GM19193 (cell line): ENCODE results near the gene EXT2.

Experiments used
- POLR2A ChIP-seq: IDR thresholded peaks from 4 replicates; pipeline ENCODE4 v1.6.1; 2011; ENCODE audit not compliant: insufficient read depth, insufficient read length; ENCODE audit errors: extremely low read depth

The EXT2 gene

DNA sequence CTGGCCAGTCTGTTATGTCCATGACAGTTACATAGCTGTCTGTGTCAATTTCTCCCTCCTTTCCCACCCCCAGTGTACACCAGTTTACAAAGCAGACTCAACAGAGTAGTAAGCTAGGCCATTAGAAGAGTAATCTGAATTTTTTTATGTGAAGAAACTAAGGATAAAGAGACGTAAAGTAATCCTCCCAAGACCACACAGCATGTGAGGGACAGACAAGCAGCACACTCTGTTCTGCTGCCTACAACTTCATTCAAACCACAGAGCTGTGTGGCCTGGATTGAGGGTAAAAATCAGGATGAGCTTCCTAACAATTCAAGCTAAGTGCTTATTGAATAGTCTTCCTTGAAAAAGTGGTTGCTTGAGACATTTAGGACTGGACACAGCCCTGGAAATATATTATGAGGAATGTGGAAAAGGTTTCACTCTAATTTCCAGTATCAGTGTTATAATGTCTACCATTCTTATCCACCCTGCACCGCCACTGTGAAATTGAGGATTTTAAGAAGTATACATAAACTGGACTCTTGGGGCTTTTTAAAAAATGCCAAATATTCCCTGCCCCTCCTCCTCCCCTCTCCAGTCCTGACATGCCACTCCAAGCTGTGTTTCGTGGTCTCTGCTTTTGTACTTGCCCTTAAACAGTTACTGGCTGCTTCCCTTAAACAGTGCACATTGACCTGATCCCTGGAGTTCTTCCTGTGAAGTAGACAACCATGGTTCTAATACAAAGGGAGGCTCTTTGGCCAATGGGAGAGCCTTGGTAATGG is 40.9 kb downstream of the EXT2 start:
- no peak for TF ChIP-seq POLR2A

DNA sequence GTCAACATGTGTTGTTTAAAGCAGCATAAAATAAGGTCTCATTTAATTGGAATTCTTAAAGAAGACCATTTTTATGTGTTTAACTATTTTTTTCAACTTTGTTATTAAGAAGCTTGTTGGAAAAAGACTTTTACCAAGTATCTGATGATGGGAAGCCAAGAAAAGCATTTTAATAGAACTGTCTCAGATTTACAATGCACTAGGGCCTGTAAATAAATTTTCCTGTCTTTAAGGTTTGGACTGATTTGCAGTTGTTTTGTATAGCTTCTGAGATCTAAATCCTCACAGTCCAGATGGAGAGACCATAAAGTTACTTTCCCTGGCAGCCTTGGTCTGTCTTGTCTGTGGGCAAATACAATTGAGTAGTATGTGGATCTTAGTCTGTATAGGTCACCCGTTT is 41.6 kb downstream of the EXT2 start:
- TF ChIP-seq POLR2A: no peak

DNA sequence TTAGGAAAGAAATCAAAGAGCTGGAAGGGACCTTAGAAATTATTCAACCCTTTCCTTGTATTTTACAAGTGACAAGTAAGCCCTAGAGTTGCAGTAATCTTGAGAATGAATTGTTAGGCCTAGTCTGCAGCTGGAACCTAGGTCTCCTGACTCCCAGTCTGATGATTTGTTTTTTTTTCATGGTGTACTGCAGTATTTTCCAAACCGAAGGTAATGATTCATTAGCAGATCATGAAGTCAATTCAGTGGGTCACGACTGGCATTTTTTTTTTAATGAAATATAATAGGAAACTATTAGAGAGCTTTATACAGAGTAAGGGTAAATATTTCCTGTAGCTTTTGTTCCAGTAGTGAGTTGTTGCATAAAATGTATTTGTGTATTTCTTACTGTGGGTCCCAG is 42.8 kb downstream of the EXT2 start:
- no peak for TF ChIP-seq POLR2A

DNA sequence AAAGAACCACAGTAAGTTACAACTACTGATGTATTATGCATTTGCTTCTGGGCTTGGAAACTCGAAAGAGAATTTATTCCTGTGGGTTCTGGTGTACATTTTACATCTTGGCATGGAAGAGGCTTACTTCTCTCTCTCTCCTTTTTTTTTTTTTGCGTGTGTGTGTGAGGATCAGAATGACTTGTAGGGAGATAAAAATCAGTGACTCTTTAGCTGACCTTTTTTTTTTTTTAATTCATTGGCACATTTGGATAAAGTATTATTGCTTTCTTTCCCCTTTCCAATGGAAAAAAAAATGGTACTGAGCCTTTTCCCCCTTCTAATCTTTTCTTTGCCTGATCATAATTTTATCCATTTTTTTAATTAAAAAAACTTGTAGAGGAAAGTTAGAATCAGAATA is 43.5 kb downstream of the EXT2 start:
- no peak for TF ChIP-seq POLR2A

DNA sequence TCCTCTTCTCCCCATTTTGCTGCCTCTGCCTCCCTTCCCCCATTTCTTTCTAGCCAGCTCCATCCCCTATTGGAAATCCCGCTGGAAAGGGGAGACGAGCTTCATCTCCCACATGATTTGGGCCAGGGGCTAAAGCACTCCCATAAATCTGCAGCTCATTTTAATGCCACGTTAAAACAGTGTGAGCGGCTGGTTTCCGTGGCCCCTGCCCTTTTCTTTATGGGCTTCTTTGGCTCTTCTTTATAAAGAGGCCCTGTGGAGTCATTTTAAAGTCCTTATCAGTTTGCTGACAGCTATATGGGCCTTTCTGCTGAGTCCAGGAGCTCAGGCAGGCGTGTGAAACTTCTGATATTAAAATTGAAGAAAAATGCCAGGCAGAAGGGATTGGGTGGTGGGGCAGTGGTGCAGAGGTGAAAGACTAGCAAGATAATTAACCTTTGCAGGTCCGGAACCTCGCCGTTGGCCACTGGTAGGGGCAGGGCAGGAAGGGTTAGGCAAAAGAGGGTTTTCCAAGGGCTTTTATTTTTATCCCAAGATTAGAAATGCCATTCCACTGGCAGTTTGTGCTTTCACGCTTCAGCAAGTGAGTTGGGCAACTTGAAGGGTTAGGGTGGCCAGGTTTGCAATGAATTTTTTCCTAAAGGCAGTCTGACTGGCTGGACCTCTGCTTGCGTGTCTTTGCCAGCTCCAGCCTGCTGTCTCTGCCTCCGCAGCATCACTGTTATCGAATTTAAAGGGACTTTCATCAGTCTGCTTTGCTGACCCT is 44.3 kb downstream of the EXT2 start:
- TF ChIP-seq POLR2A: no peak

DNA sequence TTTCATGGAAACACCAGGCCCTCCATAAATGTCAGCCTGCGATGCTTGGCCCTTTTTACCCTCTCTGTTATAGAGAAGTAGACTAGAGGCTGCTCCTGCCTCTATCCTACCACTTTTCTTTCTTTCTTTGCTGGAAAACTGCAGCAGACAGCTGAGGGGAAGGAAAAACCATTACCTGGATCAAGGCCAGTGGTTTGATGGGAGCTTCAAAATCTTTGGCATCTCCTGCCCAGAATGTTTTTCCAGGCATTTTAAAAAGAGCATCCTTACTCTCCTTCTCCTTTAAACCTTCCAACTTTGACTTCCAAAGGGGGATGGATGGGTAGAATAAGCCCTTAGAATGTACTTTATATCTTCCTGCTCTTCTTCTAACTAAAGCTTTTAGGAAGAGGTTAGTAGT is 44.9 kb downstream of the EXT2 start:
- TF ChIP-seq POLR2A: no peak

DNA sequence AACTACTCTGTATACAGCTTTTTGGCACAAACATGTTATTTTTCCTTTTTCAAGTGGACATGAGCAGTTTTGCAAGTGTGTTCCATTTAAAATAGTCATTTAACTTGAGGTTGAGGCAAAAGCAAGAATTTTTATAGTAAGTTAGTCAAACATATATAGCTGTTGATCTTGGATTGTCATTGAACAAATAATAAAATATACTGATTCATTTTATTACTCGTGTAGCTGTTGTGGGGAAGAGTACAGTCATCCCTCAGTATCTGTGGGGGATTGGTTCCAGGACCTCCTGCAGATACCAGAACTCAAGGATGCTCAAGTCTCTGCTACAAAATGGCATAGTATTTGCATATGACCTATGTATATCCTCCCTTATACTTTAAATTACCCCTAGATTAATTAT is 45.3 kb downstream of the EXT2 start:
- TF ChIP-seq POLR2A: no peak

DNA sequence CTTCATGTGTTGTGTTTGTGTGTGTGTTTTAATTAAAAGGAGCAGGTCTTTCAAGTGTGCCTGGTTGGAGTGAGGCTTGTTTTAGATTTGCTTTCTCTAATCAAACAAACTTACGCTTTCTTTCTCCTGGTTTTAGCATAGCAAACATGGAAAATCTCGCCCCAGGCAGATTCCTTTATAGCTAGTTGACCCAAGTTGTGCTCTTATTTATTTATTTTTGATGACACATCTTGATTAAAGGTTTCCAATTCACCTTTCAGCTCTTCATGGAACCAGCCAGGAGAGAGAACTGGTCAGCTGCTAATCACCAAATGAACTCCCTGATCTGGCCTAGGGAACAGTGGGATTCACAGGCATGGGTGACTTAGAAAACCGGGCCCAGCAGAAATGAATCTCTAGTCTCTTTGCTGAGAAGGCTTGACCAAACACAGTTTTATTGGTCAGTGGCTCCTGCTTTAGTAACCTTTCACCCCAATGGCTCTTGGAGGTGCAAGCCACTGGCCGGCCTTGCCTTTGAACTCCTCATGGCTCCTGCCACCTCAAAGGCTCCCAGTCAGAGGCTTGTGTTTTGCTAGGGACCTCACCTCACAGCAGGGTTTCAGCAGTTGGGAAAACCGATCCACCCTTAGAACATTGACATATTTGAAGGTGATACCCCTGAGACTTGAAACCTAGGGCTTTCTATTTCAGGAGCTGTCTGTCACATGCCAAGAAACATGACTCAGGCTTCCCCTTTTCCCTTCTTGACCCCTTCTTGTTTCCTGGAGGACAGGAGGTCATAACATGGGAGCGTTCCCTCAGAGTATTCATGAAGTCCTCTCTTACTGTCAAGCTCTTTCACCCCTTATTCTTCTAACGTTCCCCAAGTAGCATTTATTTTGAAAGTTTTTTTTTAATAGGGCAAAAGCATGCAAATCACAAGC is 48.8 kb downstream of the EXT2 start:
- no peak for TF ChIP-seq POLR2A

DNA sequence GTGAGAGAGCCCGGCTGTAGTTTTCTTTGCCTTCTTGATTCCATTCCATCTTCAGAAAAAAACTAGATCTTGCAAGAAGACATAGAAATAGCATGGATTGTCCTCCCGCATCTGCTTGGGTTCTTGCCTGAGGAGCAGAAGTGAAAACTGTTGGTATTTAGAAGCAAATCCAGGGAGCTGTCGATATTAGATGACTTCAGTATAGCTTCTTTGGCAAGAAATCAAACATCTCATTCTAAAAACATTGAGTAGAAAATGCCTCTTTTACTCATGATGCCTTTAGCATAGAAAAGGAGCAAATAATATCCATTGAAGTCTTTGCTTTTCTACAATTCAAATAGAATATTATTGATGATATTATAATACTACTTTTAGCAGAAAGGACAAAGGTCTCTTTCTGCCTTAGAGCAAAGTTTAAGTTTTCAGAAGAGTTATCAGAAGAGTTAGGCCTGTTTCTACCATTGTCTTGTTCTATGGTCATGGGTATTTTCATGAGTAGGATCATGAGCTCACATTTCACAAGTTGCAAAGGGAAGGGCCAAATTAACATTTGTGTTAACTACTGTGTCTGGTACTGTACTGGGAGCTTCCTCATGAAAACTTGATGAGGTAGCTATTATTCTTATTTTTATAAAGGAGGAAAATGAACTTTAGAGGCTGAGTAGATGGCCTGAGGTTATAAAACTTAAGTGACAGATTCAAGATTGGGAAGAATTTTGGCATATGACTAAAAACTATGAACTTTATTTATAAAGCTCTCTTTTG is 49.7 kb downstream of the EXT2 start:
- no peak for TF ChIP-seq POLR2A

DNA sequence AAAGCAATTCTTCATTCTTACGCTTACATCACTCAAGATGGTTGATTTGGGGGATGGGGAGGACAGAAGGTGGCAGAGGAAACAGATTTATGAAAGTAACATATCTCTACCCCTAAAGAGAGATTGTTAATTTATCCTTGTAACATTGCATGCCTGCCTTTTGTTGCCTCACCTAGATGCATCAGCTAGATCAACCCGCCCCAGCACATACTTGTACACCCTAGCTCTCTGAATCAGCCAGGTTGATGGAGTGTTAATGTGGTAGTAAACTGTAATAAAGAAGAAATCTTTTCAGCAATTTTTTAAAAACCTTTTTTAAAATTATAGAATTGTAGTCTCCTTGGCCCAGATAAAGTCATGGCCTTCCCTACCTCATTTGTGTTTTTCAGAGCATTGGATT is 51.5 kb downstream of the EXT2 start:
- TF ChIP-seq POLR2A: no peak

DNA sequence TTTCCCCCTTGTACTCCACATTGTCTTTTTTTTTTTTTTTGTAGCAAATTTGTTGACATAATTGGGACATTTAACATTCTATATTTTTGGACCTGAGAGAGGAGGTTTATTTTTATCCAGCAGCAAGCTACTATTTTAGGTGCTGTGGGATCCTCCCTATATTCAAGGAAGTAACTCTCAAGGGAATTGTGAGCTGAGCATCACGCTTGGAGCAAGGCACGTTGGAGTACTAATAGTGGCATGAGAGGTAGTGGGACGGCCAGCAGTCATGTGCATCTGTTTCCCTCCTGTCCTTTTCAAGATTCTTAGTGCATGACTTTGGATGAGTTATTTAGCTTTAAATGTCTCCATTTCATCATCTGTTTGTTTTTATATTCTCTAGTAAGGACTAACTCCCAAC is 52.3 kb downstream of the EXT2 start:
- no peak for TF ChIP-seq POLR2A

DNA sequence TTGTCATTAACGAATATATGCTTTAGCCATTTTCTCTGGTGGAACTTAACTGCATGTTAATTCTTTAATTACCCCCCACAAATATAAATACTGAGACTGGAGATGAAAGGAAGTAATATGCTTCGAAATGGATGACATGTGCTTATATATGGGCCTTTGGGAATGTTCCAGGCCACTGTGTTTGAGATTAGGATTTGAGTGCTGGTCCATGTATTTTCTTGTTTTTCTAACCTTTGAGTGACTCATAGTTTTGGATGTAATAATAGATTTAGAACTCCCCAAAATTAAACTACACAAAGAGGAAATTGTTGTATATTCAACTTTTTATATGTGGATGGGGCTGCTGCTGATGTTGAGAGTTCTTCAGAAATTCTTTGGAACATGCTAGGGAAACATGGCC is 54.2 kb downstream of the EXT2 start:
- no peak for TF ChIP-seq POLR2A

DNA sequence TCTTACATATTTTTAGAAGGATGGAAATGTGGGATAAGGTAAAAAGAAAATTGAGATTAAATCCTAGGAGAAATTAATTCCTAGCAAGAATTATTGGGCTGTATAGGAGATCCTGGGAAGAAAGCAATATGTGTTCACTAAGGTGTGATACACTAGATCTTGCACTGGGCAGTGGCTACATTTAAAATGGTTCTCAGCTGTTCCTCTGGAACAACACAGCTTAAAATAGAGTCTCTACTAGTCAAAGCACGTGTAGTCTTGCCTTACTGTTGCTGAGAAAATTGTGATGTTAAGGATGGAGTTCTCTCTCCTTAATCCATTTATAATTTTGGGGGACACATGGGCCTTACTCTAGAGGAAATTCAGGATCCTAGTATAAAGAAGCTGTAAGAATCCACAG is 54.9 kb downstream of the EXT2 start:
- no peak for TF ChIP-seq POLR2A

DNA sequence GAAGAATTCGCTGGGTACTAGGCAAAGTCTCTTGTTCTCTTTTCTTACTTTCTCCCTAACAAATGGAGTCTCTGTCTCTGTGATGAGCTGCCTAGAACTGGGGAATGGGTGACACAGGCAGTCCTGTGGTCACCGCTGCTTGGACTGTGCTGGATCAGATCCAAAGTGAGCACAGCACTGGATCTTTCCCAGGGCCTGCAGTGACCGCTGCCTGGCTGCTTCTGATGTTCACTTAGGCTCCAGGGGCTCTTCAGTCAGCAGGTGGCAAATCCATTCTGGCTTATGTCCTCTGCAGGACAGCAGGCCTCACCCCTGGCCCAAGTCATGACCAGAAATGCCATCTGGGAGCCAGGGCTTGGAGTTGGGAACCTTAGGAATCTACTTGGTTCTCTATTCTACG is 61.5 kb downstream of the EXT2 start:
- no peak for TF ChIP-seq POLR2A
